ENCODE data around the gene NXPE3.

The NXPE3 gene

GRCh38 chr3:101840066-101840465 lies 61.1 kb downstream of the NXPE3 start:
- Histone ChIP-seq H3K27me3 (replicated peaks; ENCODE audit: control insufficient read depth, insufficient read depth, low read length) (no peaks in the 10 kb centered on the region), H3K36me3 (ENCODE audit: control insufficient read depth, insufficient read depth, low read length) (no peaks in the 10 kb centered on the region), H3K4me3 (replicated peaks; ENCODE audit: low read depth, low read length) (no peak overlapping the region)
- TF ChIP-seq, protein P1, sequence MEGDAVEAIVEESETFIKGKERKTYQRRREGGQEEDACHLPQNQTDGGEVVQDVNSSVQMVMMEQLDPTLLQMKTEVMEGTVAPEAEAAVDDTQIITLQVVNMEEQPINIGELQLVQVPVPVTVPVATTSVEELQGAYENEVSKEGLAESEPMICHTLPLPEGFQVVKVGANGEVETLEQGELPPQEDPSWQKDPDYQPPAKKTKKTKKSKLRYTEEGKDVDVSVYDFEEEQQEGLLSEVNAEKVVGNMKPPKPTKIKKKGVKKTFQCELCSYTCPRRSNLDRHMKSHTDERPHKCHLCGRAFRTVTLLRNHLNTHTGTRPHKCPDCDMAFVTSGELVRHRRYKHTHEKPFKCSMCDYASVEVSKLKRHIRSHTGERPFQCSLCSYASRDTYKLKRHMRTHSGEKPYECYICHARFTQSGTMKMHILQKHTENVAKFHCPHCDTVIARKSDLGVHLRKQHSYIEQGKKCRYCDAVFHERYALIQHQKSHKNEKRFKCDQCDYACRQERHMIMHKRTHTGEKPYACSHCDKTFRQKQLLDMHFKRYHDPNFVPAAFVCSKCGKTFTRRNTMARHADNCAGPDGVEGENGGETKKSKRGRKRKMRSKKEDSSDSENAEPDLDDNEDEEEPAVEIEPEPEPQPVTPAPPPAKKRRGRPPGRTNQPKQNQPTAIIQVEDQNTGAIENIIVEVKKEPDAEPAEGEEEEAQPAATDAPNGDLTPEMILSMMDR (IDR thresholded peaks at IDR 0.05; ENCODE audit: insufficient read depth, low read length, poor library complexity, severe bottlenecking), result no peak
- DNase-seq (ENCODE audit: extremely low read depth, insufficient read length), result no peak

GRCh38 chr3:101842245-101842934 lies 63.4 kb downstream of the NXPE3 start:
- Histone ChIP-seq H3K27me3 (replicated peaks; ENCODE audit: control insufficient read depth, insufficient read depth, low read length) (no peaks in the 10 kb centered on the region), H3K36me3 (ENCODE audit: control insufficient read depth, insufficient read depth, low read length) (no peaks in the 10 kb centered on the region), H3K4me3 (replicated peaks; ENCODE audit: low read depth, low read length) (no peak overlapping the region)
- TF ChIP-seq, protein P1 (IDR thresholded peaks at IDR 0.05; ENCODE audit: insufficient read depth, low read length, poor library complexity, severe bottlenecking), result no peak
- no peak for DNase-seq (ENCODE audit: extremely low read depth, insufficient read length)

- Histone ChIP-seq H3K36me3 (ENCODE audit: control insufficient read depth, insufficient read depth, low read length) (no peaks in the 10 kb centered on the region), H3K4me3 (replicated peaks; ENCODE audit: low read depth, low read length) (no peak overlapping the region), H3K27me3 (replicated peaks; ENCODE audit: control insufficient read depth, insufficient read depth, low read length) (no peaks in the 10 kb centered on the region)
- TF ChIP-seq, protein P1 (IDR thresholded peaks at IDR 0.05; ENCODE audit: insufficient read depth, low read length, poor library complexity, severe bottlenecking), result no peak
- no peak for DNase-seq (ENCODE audit: extremely low read depth, insufficient read length)
These were observed 63.9 kb downstream of the NXPE3 start for GRCh38 chr3:101842935-101843330.

DNA sequence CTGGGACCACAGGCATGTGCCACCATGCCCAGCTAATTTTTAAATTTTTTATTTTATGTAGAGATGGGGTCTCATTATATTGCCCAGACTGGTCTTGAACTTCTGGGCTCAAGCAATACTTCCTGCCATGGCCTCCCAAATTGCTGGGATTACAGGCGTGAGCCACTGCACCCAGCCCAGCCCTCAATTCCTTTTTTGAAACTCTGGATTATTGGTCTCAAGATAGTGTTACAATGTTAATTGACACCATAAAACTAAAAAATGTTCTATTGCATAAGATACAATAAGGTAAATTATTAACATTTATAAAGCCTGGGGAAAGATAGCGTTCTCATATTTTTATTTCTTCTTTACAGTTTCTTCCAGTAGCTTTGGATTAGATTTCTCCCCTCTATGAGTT lies 66.4 kb downstream of the NXPE3 start:
- no peaks in the 10 kb centered on the region for H3K36me3 ChIP-seq (ENCODE audit: control insufficient read depth, insufficient read depth, low read length)
- H3K4me3 ChIP-seq (replicated peaks; ENCODE audit: low read depth, low read length), result no peak overlapping the region
- TF ChIP-seq, protein P1 (IDR thresholded peaks at IDR 0.05; ENCODE audit: insufficient read depth, low read length, poor library complexity, severe bottlenecking), result no peak
- no peaks in the 10 kb centered on the region for H3K27me3 ChIP-seq (replicated peaks; ENCODE audit: control insufficient read depth, insufficient read depth, low read length)
- DNase-seq (ENCODE audit: extremely low read depth, insufficient read length), result no peak

DNA sequence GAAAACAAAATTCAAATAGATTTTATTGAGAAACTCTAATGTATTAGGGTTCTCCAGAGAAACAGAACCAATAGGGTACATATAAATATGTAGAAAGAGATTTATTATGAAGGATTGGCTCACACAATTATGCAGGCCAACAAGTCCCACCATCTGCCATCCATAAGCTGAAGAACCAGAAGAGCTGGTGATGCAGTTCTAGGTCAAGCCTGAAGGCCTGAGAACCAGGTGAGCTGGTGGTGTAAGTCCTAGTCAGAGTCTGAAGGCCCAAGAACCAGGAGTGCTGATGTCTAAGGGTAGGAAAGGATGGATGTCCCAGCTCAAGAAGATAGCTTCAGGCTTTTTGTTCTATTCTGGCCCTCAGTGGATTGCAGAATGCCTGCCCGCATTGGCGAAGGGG lies 67.7 kb downstream of the NXPE3 start:
- TF ChIP-seq, protein P1 (IDR thresholded peaks at IDR 0.05; ENCODE audit: insufficient read depth, low read length, poor library complexity, severe bottlenecking), result no peak
- H3K4me3 ChIP-seq (replicated peaks; ENCODE audit: low read depth, low read length), result no peak overlapping the region
- H3K36me3 ChIP-seq (ENCODE audit: control insufficient read depth, insufficient read depth, low read length), result no peaks in the 10 kb centered on the region
- no peaks in the 10 kb centered on the region for H3K27me3 ChIP-seq (replicated peaks; ENCODE audit: control insufficient read depth, insufficient read depth, low read length)
- no peak for DNase-seq (ENCODE audit: extremely low read depth, insufficient read length)

DNA sequence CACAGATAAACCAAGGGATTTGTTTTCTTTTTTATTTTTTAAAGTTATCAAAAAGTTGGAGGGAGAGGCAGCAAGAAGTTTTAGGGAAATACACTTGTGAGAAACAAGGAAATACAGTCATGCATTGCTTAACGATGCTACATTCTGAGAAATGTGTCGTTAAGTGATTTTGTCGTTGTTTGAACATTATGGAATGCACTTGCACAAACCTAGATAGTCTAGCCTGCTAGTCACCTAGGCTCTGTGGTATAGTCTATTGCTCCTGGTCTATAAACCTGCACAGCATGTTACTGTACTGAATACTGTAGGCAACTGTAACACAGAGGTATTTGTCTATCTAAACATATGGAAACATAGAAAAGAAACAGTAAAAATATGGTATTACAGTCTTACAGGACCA lies 68.3 kb downstream of the NXPE3 start:
- no peak overlapping the region for H3K4me3 ChIP-seq (replicated peaks; ENCODE audit: low read depth, low read length)
- TF ChIP-seq, protein P1 (IDR thresholded peaks at IDR 0.05; ENCODE audit: insufficient read depth, low read length, poor library complexity, severe bottlenecking), result no peak
- no peak for DNase-seq (ENCODE audit: extremely low read depth, insufficient read length)
- H3K27me3 ChIP-seq (replicated peaks; ENCODE audit: control insufficient read depth, insufficient read depth, low read length), result no peaks in the 10 kb centered on the region
- H3K36me3 ChIP-seq (ENCODE audit: control insufficient read depth, insufficient read depth, low read length), result no peaks in the 10 kb centered on the region
